ENCODE data around the gene EHD2.

EHD2 gene

GRCh38 chr19:47691782-47692181, 21.4 kb upstream of the EHD2 start:
- DNase-seq (ENCODE audit: insufficient read length, low spot score): no peak
- no peak for FAIRE-seq
- no peak for TF ChIP-seq CTCF (IDR thresholded peaks at IDR 0.05; ENCODE audit: insufficient read depth, missing control alignments)

- DNase-seq (ENCODE audit: insufficient read length, low spot score): no peak
- TF ChIP-seq CTCF (IDR thresholded peaks at IDR 0.05; ENCODE audit: insufficient read depth, missing control alignments): no peak
- no peak for FAIRE-seq
These were observed 19.7 kb upstream of the EHD2 start for GRCh38 chr19:47693489-47693888.

- FAIRE-seq (no peak), DNase-seq (ENCODE audit: insufficient read length, low spot score) (no peak)
- TF ChIP-seq CTCF (IDR thresholded peaks at IDR 0.05; ENCODE audit: insufficient read depth, missing control alignments): no peak
These were observed 19.3 kb upstream of the EHD2 start for GRCh38 chr19:47693903-47694302.

GRCh38 chr19:47694466-47695273, 18.6 kb upstream of the EHD2 start:
- TF ChIP-seq CTCF (IDR thresholded peaks at IDR 0.05; ENCODE audit: insufficient read depth, missing control alignments): no peak
- DNase-seq (ENCODE audit: insufficient read length, low spot score): no peak
- no peak for FAIRE-seq

- DNase-seq (ENCODE audit: insufficient read length, low spot score): no peak
- no peak for TF ChIP-seq CTCF (IDR thresholded peaks at IDR 0.05; ENCODE audit: insufficient read depth, missing control alignments)
- FAIRE-seq: no peak
These were observed 17.5 kb upstream of the EHD2 start for GRCh38 chr19:47695533-47696262.

- no peak for TF ChIP-seq CTCF (IDR thresholded peaks at IDR 0.05; ENCODE audit: insufficient read depth, missing control alignments)
- FAIRE-seq: no peak
- no peak for DNase-seq (ENCODE audit: insufficient read length, low spot score)
These were observed 16.6 kb upstream of the EHD2 start for GRCh38 chr19:47696635-47697034.
